NB4 (cell line): ENCODE data around the gene HOXA13.

Experiments used
- CTCF ChIP-seq: IDR thresholded peaks from one replicate; pipeline ENCODE4 v1.5.1; 2012; ENCODE audit warnings: low read depth, low read length
- MYC ChIP-seq: IDR thresholded peaks from 2 replicates; pipeline ENCODE4 v1.6.1; 2011; ENCODE audit warnings: low read depth, low read length

- no peak for TF ChIP-seq CTCF
- TF ChIP-seq MYC, result no peak
These were observed 1.7 kb upstream of the HOXA13 start for GRCh38 chr7:27201580-27202017.
